Muscle layer of duodenum (tissue), 2 donors: ENCODE results near the gene HSD17B14.

Experiments
- H3K27ac ChIP-seq: one replicate; pipeline ENCODE4 v1.7.0; 2013; ENCODE audit warnings: mild to moderate bottlenecking, low read length
- H3K27me3 ChIP-seq: one replicate; pipeline ENCODE4 v1.7.0; 2013; ENCODE audit warnings: low read depth, mild to moderate bottlenecking, control low read depth, low read length
- H3K36me3 ChIP-seq, 2 donors: one replicate each; pipeline ENCODE4 v1.7.0; 2013; ENCODE audit warnings: low read length in 2 of 2, control low read depth in 1 of 2, mild to moderate bottlenecking in 1 of 2; ENCODE audit not compliant: insufficient read depth in 2 of 2, control insufficient read depth in 1 of 2
- H3K4me1 ChIP-seq, 2 donors: one replicate each; pipeline ENCODE4 v1.7.0; 2013; ENCODE audit warnings: low read length in 2 of 2, mild to moderate bottlenecking in 2 of 2, control low read depth in 1 of 2, moderate library complexity in 1 of 2; ENCODE audit not compliant: insufficient read depth in 2 of 2, control insufficient read depth in 1 of 2
- H3K4me3 ChIP-seq, 2 donors: one replicate each; pipeline ENCODE4 v1.7.0; 2013; ENCODE audit warnings: low read length in 2 of 2, low read depth in 1 of 2, mild to moderate bottlenecking in 1 of 2
- H3K9me3 ChIP-seq, 2 donors: one replicate each; pipeline ENCODE4 v1.7.0; 2013; ENCODE audit warnings: low read length in 2 of 2, control low read depth in 1 of 2, mild to moderate bottlenecking in 1 of 2; ENCODE audit not compliant: control insufficient read depth in 1 of 2
- donor health status: healthy.

The HSD17B14 gene

DNA sequence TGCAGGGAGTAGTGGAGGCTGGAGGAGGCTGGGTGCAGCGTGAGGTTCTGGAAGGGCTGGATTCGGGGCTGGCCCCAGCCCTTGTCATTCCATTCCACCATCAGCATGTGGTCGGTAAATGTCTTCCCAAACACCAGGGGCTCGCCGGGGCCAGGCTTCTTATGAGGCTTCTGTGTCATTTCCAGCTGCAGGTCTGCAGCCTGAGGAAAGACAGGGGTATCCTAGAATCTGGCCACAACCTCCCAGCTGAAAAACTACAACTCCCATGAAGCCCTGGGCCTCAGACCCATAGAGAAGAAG is 29.8 kb downstream of the HSD17B14 start:
- no peaks in the 10 kb centered on the region for H3K27me3 ChIP-seq
- no peak overlapping the region for H3K27ac ChIP-seq
- H3K4me1 ChIP-seq = peaks cover 0 to 16% of the 10 kb centered on the region in 2 donors
- H3K9me3 ChIP-seq = no peaks in the 10 kb centered on the region
- H3K4me3 ChIP-seq = no peak overlapping the region
- peaks cover 0 to 7% of the 10 kb centered on the region in 2 donors for H3K36me3 ChIP-seq

DNA sequence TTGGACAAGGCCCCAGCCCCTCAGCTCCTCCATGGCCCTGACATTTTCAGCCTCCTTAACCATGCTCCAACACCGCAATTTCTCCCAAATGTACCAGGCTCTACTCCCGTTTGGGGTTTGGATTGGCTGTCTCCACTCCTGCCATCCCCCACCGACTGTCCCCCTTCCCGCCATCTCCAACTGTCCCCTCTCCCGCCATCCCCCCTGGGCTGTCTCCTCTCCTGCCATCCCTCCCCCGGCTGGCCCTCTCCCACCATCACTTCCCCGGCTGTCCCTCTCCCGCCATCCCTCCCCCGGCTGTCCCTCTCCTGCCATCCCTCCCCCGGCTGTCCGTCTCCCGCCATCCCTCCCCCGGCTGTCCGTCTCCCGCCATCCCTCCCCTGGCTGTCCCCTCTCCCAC is 30.8 kb downstream of the HSD17B14 start:
- no peak overlapping the region for H3K27ac ChIP-seq
- peaks cover 0 to 7% of the 10 kb centered on the region in 2 donors for H3K36me3 ChIP-seq
- H3K4me3 ChIP-seq = no peak overlapping the region
- H3K4me1 ChIP-seq = peaks cover 0 to 12% of the 10 kb centered on the region in 2 donors
- no peaks in the 10 kb centered on the region for H3K27me3 ChIP-seq
- H3K9me3 ChIP-seq = no peaks in the 10 kb centered on the region

DNA sequence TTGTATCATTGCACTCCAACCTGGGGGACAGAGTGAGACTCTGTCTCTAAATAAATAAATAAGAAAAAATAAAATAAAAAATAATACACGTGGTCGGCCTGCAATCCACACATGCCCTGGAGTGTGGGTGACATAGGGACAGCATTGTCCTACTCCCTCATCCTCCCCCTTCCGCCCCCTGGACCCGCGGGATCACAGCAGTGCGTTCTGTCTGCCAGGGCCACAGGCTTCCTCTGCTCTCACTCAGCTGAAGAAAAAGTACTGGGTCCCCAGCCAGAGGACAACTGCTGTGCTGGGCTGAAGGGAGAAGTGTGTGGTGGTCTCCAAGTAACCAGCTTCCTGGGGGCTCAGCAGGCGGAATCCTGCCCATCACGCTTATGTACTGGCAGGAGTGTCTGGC is 31.8 kb downstream of the HSD17B14 start:
- Histone ChIP-seq H3K36me3 (peaks cover 0 to 7% of the 10 kb centered on the region in 2 donors), H3K9me3 (no peaks in the 10 kb centered on the region), H3K4me3 (no peak overlapping the region), H3K4me1 (peaks cover 0 to 6% of the 10 kb centered on the region in 2 donors), H3K27me3 (no peaks in the 10 kb centered on the region), H3K27ac (no peak overlapping the region)

DNA sequence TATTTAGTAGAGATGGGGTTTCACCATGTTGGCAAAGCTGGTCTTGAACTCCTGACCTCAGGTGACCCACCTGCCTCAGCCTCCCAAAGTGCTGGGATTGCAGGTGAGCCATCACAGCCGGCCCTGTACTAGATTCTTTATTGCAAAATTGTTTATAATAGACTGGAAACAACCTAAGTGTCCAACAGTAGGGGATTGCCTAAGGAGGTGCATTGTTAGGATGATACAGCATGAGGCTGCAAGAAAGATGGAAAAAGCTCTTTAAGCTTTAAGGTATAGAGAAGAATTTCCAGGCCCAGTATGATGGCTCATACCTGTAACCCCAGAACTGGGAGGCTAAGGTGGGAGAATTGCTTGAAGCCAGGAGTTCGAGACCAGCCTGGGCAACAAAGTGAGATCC is 33.7 kb downstream of the HSD17B14 start:
- Histone ChIP-seq H3K9me3 (no peaks in the 10 kb centered on the region), H3K36me3 (peaks cover 0 to 2% of the 10 kb centered on the region in 2 donors), H3K4me3 (no peak overlapping the region), H3K27me3 (no peaks in the 10 kb centered on the region), H3K27ac (no peak overlapping the region), H3K4me1 (peaks cover 0 to 6% of the 10 kb centered on the region in 2 donors)

DNA sequence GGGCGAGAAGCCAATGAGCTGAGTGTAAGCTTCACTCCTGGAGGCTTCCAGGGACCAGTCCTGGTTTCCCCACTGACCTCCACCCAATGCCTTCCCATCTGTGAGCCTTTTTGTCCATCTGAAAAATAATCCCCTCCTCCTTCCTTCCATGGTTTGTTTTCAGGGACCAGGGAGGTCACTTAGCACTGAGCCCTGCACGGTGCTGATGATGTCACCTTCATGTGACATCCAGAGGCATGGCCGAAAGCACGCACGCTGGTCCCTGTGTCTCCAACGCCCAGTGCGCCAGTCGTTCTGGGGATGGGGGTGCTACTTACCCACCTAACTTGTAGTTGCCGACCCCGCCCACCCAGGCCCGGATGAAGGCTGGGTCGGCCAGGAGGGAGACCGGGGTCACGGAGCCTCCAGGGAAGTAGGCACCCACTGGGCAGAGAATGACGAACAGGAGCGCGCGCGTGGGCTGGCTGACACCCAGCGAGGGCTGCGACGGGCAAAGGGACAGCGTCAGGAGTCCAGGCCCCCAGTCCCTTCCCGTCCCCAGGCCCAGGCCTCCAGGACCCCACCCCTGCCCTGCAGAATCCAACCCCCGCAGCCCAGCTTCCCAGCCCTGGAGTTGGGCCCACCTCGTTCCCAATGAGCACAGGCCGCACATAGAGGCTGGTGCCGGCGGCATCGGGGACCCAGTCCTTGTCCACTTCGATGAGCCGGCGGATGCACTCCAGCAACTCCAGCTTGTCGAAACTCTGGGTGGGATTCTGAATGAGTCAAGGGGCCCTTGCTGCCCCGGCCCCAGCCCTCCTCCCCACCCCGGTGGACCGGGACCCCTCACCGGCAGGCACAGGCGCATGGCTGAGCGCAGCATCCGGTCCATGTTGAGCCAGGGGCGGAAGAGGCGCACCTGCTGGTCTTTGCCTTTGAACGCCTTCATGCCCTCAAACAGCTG is 36.7 kb downstream of the HSD17B14 start:
- no peak overlapping the region for H3K4me3 ChIP-seq
- H3K36me3 ChIP-seq = no peaks in the 10 kb centered on the region
- no peak overlapping the region for H3K27ac ChIP-seq
- no peaks in the 10 kb centered on the region for H3K27me3 ChIP-seq
- H3K4me1 ChIP-seq = peaks cover 0 to 4% of the 10 kb centered on the region in 2 donors
- H3K9me3 ChIP-seq = no peaks in the 10 kb centered on the region

DNA sequence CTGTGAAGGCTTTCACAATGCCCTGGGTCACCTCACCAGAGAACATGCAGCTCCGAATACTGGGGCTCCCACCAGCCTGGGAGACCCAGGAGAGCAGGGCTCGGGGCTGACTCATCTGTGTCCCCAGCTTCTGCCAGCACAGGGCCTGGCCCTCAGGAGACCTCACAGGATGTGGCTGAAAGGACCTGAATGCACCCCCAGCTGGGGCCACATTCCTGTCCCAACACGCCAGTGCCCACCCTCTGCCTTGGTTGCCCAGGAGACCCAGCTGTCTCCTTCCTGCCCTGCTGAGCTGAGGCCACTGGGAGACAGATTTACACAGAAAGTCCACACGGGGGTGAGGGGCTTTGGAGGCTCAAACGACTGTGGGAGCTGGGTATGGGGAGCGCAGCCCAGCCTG is 37.4 kb downstream of the HSD17B14 start:
- Histone ChIP-seq H3K27me3 (no peaks in the 10 kb centered on the region), H3K36me3 (no peaks in the 10 kb centered on the region), H3K4me1 (peaks cover 0 to 6% of the 10 kb centered on the region in 2 donors), H3K4me3 (no peak overlapping the region), H3K27ac (no peak overlapping the region), H3K9me3 (no peaks in the 10 kb centered on the region)

DNA sequence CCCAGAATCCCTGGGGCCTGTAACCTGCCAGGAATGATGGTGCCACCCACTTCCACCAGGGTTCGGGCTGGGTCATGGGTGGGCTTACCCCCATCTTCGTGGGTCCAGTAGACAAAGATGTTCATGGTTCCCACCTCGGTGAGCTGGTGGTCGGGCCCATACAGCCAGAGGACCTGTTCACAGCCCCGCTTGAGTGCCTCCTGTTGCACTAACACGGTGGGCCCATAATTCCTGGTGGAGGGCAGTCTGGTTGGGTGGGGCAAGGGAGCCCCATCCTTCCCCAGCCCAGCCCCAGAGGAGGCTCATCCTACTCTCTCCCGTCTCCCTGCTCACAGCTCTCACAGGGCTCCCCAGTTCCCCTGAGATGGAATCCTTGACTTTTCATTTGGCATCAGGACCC is 39.2 kb downstream of the HSD17B14 start:
- Histone ChIP-seq H3K27ac (no peak overlapping the region), H3K9me3 (no peaks in the 10 kb centered on the region), H3K4me3 (no peak overlapping the region)

DNA sequence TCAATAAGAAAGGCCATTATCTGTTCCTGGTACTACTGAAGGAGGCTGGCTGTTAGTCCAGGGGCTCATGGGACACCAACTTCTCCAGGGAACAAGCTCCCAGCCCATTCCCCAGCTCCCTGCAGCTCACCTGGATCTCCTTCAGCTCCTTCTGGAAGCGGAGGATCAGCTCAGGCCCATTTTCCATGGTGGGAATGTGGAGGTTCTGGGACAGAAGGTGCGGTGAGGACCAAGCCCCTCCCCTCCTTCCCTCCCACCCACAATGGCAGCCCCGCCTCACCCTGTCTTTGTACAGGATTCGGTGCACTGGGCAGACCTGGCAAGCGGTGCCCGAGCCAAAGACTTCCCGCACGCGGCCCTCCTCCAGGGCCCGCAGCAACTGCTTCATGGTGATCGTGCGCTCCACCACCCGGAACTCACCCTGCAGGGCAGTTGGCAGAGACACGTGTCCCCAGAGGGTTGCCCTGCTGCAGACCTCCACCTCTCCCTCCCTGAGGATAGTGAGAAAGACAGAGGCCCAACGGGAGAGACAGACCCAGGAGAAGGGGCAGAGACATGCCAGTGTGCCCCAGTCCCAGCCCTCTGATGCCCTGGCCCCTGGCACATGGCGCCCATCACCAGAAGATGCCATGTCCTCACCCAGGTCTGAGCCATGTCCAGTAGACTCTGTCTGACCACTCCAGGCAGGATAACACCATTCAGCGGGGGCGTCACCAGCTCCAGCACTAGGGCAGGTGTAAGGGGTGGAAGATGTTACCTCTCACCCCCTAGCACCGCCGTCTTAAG is 39.8 kb downstream of the HSD17B14 start:
- H3K4me1 ChIP-seq = peaks cover 0 to 6% of the 10 kb centered on the region in 2 donors
- no peaks in the 10 kb centered on the region for H3K27me3 ChIP-seq
- H3K36me3 ChIP-seq = no peaks in the 10 kb centered on the region
- peak overlapping the region; percentile 89 for H3K27ac ChIP-seq
- H3K9me3 ChIP-seq = no peaks in the 10 kb centered on the region
- H3K4me3 ChIP-seq = no peak overlapping the region

More for the DNA sequence above, 39.2 kb downstream of the HSD17B14 start:
- H3K27me3 ChIP-seq = no peaks in the 10 kb centered on the region
- no peaks in the 10 kb centered on the region for H3K36me3 ChIP-seq
- peaks cover 0 to 6% of the 10 kb centered on the region in 2 donors for H3K4me1 ChIP-seq

DNA sequence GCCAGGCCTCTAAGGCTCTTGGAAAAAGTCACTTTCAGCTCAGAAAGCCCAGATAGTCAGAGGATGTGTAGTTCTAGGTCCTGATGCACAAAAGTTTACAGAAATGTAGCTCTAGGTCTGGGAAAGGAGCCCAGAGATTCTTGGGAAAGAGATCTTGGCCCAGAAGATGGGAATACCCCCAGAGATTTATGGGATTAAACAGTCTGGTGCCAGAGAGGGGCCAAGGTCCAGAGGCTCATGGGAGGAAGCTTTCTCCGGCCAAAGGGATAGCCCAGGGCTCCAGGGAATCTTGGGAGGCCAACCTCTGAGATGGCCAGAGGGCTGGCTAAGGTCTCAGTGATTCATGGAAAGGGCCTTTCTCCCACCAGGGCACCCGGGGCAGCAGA is 40.6 kb downstream of the HSD17B14 start:
- H3K27ac ChIP-seq = peak overlapping the region; percentile 89
- peak overlapping the region; percentile 59 to 74 for H3K4me3 ChIP-seq
- H3K27me3 ChIP-seq = no peaks in the 10 kb centered on the region
- peaks cover 0 to 6% of the 10 kb centered on the region in 2 donors for H3K4me1 ChIP-seq
- no peaks in the 10 kb centered on the region for H3K9me3 ChIP-seq
- H3K36me3 ChIP-seq = no peaks in the 10 kb centered on the region

DNA sequence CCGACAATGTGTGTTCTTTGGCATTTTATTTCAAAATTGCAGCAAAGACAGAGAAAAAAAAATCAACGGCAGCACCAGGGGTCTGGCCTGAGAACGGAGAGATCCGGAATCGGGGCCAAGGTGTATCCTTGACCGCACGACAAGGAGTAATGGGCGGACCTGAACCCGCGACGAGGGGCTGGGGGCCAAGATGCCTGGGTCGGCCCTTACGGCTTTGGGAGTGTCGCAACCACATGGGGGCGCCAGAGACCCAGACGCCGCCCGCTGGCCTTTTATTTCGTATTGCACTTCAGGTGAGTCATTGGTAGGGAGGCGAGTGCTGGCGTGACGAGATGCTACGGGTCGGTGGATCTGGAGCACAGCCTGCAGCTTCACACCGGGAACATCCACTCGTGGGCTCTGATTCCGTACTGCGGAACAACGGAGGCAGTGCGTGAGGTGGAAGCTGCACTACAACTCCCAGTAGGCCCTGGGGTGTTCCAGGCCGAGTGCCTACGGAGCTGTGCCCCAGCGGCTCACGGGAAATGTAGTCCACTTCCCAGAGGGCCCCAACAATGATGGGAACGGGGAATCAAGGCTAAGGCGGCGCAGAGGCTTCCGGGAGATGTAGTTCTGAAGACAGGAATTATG is 41.1 kb downstream of the HSD17B14 start:
- no peaks in the 10 kb centered on the region for H3K9me3 ChIP-seq
- peak overlapping the region; percentile 89 for H3K27ac ChIP-seq

DNA sequence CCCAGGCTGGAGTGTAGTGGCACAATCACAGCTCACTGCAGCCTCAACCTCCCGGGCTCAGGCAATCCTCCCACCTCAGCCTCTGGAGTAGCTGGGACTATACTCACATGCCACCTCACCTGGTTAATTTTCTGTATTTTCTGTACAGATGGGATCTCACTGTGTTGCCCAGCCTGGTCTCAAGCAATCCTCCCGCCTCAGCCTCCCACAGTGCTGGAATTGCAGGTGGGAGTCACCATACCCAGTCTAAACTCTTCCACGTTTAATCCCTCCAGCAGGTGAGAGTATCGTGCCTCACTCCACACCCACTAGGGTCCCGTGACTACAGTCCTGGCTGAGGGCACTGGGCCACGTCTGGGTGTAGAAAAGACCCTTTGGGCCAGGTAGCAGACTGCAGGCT is 42.0 kb downstream of the HSD17B14 start:
- Histone ChIP-seq H3K9me3 (no peaks in the 10 kb centered on the region), H3K4me3 (no peak overlapping the region), H3K27ac (peak overlapping the region; percentile 89), H3K36me3 (no peaks in the 10 kb centered on the region), H3K4me1 (peaks cover 0 to 6% of the 10 kb centered on the region in 2 donors), H3K27me3 (no peaks in the 10 kb centered on the region)

More for the DNA sequence above, 41.1 kb downstream of the HSD17B14 start:
- peak overlapping the region; percentile 59 to 74 for H3K4me3 ChIP-seq
- H3K36me3 ChIP-seq = no peaks in the 10 kb centered on the region
- no peaks in the 10 kb centered on the region for H3K27me3 ChIP-seq
- peaks cover 0 to 6% of the 10 kb centered on the region in 2 donors for H3K4me1 ChIP-seq
